Muscle of leg (tissue), 11 donors: Measurements from ENCODE around the gene METAP1D. TPM values are rescaled to one million over a fixed set of nuclear protein-coding genes. Genes with fewer than 3 reads are reported as not detected.

Experiments
- DNase-seq: peaks from one replicate; pipeline ENCODE4 v3.0.0; 2013
- H3K27ac ChIP-seq: one replicate; pipeline ENCODE4 v1.5.1; 2013; ENCODE audit warnings: mild to moderate bottlenecking, low read length, control low read depth
- H3K27me3 ChIP-seq: one replicate; pipeline ENCODE4 v1.6.1; 2013; ENCODE audit warnings: low read length; ENCODE audit not compliant: control insufficient read depth, insufficient read depth
- H3K36me3 ChIP-seq: one replicate; pipeline ENCODE4 v1.6.1; 2013; ENCODE audit warnings: low read length; ENCODE audit not compliant: control insufficient read depth, insufficient read depth
- H3K4me1 ChIP-seq: one replicate; pipeline ENCODE4 v1.6.1; 2013; ENCODE audit warnings: low read length; ENCODE audit not compliant: control insufficient read depth, insufficient read depth
- H3K4me3 ChIP-seq: one replicate; pipeline ENCODE4 v1.5.1; 2013; ENCODE audit warnings: low read length, control low read depth
- H3K9me3 ChIP-seq: replicated peaks from 2 replicates; pipeline ENCODE4 v1.6.1; 2013; ENCODE audit warnings: low read depth, low read length; ENCODE audit not compliant: control insufficient read depth
- WGBS: methylation state at CpG from one replicate; pipeline ENCODE4 v1.1.5; 2013; ENCODE audit warnings: missing lambda C conversion rate; ENCODE audit not compliant: insufficient coverage; 5-methylcytosine and 5-hydroxymethylcytosine counted together
- polyA plus RNA-seq, 8 donors: library from polyadenylated mRNA; unstranded; fragments of 120-200 nt; gene quantifications; one replicate each; pipeline versions ENCODE4 v1.2.1 to v1.2.3, GENCODE V29; 2013; ENCODE audit warnings: inconsistent platforms in 1 of 8, low replicate concordance in 1 of 8; ENCODE audit not compliant: insufficient read length in 8 of 8, insufficient read depth in 1 of 8
- total RNA-seq: library from RNA; stranded (reverse); fragments of 120-200 nt; gene quantifications from one replicate; pipeline ENCODE4 v1.2.4, GENCODE V29; 2013

METAP1D gene
- total and polyA plus RNA-seq, 9 donors: 7.8 to 16.0 (median 9.8) TPM

DNA sequence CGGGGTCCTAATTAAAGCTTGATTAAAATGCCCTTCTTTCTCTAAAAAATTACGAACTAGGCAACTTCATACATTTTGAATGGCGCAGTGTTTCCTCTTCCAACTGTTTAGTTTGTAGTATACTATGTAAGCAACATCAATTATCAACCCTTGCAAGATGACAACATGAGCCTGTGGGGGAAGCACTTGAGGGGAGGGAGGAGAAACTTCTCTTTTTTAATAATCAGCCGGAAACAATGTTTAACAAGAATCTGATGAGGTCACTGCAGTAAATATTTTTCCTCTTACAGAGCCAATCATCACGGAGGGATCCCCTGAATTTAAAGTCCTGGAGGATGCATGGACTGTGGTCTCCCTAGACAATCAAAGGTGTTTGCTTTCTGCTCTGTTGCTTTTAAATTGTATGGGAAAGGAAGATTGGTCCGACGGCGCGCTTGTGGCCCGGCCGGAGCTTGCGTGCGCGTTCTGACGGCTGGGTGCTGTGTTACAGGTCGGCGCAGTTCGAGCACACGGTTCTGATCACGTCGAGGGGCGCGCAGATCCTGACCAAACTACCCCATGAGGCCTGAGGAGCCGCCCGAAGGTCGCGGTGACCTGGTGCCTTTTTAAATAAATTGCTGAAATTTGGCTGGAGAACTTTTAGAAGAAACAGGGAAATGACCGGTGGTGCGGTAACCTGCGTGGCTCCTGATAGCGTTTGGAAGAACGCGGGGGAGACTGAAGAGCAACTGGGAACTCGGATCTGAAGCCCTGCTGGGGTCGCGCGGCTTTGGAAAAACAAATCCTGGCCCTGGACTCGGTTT lies 80.3 kb downstream of the METAP1D start:
- 37% methylated on average over 32 of the region's 38 CpGs for WGBS
- H3K9me3 ChIP-seq: no peaks in the 10 kb centered on the region
- H3K4me1 ChIP-seq: peaks cover 26% of the 10 kb centered on the region
- H3K27ac ChIP-seq: no peak overlapping the region
- DNase-seq: peak; percentile 1
- H3K27me3 ChIP-seq: peaks cover 69% of the 10 kb centered on the region
- no peaks in the 10 kb centered on the region for H3K36me3 ChIP-seq
- H3K4me3 ChIP-seq: no peak overlapping the region

DNA sequence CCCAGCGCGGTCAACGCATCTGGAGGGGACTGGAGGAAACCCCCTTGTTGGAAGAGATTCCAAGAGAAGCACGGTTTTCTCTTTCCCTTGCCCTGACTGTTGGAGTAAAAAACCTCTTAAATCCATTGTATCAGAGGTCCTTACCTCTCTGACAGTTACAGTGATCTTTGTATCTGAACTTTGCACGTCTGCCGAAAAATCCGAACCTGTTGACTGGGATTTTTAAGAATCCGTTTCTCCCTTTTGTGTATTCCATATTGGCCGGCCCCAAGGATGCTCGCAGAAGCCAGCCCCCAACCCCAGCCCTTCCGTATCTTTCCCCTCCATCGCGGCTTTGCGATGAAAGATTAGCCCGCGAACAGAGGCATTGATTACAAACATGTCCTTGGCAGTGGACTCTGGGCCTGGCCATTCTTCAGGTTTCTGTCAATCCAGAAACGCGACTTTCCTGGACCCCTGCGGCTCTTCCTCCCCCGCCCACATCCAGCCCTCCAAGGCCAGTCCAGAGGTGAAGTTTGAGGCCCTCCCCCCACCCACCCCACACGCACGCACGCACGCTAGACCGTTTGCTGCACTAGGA lies 81.0 kb downstream of the METAP1D start:
- Histone ChIP-seq H3K27me3 (peaks cover 74% of the 10 kb centered on the region), H3K9me3 (no peaks in the 10 kb centered on the region), H3K4me3 (no peak overlapping the region), H3K27ac (no peak overlapping the region), H3K4me1 (peaks cover 32% of the 10 kb centered on the region), H3K36me3 (no peaks in the 10 kb centered on the region)
- 17% methylated on average over 19 of the region's 25 CpGs for WGBS
- DNase-seq: peak; percentile 3

DNA sequence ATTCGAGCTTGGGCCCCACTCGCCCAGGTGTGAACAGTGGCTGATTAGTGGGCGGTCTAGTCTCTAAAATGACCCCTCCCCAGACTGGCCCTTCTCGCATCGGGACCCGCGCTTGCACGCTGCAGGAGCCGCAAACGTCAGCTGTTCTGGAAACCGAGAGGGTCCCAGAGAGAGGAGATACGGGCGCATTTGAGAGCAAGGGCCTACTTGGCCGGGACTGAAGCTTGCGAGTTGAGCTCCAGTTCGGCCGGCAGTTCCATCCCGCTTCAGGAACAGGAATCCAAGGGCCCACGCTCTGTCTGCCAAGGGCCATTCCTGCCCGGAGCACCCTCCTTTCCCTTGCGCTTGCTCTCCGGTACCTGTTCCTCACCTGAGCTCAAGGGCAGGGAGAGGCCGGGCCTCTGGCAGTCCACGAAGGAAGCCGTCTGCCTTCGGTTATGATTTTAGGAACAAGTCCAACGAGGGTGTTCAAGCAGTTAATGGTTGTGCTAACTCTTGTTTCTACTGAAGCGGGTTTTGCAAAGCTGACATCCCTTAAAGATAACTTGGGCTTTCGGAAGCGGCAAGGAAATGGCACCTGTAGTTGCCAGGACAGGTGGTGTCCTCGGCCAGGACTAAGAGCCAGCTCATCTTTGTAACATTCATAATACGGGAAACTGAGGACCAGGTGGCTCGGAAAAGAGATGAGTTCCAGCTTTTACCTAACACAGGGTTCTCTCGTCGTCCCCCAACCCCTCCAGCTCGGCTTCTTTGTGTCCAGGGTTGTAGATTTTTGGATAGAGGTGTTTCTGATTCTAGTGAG lies 81.7 kb downstream of the METAP1D start:
- Histone ChIP-seq H3K27ac (no peak overlapping the region), H3K27me3 (peaks cover 81% of the 10 kb centered on the region), H3K4me1 (peaks cover 39% of the 10 kb centered on the region), H3K36me3 (no peaks in the 10 kb centered on the region), H3K9me3 (no peaks in the 10 kb centered on the region), H3K4me3 (no peak overlapping the region)
- 6% methylated on average over 31 of the region's 36 CpGs for WGBS
- peak; percentile 13 for DNase-seq

- Histone ChIP-seq H3K36me3 (no peaks in the 10 kb centered on the region), H3K27ac (no peak overlapping the region), H3K9me3 (no peaks in the 10 kb centered on the region), H3K4me3 (no peak overlapping the region), H3K4me1 (peaks cover 47% of the 10 kb centered on the region), H3K27me3 (peaks cover 90% of the 10 kb centered on the region)
- peak; percentile 7 for DNase-seq
- WGBS: 10% methylated on average over 8 of the region's 14 CpGs
Measured at GRCh38 chr2:172082105-172082943, 82.6 kb downstream of the METAP1D start.

DNA sequence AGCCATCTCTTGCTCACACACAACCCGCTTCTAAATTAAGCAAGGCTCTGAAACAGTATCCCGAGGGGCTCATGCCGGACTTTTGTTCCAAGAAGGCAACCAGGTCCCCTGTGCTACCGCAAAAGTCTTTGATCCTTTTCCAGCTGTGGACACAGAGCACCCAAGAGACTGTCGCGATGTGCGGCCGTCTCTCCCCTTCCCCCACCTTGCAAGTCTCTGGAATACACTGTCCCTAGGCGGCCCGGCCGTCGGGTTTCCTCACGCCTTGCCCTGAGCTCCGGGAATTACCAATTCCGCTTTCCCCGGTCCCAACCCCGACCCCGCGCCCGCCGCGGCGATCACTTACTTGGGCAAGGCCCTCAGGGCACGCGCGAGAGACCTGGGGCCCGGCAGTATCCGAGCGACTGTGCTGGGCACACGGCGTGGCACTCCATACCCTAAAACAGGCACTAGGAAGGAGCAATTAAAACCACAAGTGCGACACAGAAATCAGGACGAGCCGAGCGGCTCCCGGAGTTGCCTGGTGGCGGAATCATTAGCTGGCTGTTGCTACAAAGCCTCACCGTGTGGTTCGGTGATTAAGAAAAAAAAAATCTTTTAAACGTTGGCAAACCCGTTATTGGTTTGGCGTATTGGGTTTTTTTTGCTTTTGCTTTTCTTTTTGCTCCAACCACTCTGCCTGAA lies 83.3 kb downstream of the METAP1D start:
- DNase-seq: peak; percentile 18
- H3K4me3 ChIP-seq: no peak overlapping the region
- WGBS: 5% methylated on average over 38 of the region's 42 CpGs
- H3K4me1 ChIP-seq: peaks cover 54% of the 10 kb centered on the region
- H3K27me3 ChIP-seq: peaks cover 97% of the 10 kb centered on the region
- no peaks in the 10 kb centered on the region for H3K9me3 ChIP-seq
- no peak overlapping the region for H3K27ac ChIP-seq
- H3K36me3 ChIP-seq: no peaks in the 10 kb centered on the region

DNA sequence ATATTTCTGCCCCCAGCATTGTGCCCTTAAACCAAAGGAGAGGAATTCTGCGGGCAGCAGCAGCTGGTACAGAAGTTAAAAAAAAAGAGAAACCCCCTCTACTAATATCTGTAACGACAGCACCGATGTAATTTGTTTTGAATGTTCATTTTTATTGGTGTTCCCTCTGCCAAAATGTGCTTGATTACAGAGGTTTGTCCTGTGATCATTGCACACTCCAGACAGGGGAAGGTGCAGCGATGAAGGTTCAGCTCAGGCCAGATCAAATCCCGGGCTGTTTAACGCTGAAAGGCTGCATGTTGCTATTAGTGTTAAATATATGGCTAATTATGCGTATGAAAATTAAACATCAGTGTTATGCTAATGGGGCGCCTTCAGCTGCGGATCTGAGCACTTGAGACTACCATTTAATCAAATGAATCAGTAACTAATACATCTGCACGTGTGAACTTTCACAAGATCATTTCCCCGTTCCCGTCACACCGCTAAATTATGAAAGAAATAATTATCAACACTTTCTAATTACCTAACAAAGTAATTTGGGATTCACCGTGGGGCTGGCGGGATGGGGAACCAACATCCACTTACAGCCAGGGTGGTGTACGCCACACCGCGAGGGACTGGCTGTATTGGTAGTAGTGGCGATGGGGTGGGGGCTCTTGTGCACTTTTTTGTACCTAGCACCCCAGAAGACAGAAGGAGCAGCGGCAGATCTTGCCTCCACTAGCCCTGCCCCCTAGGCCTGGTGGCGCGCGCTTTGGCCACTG lies 84.1 kb downstream of the METAP1D start:
- Histone ChIP-seq H3K27ac (no peak overlapping the region), H3K9me3 (no peaks in the 10 kb centered on the region), H3K4me3 (no peak overlapping the region), H3K27me3 (peaks cover 99% of the 10 kb centered on the region), H3K36me3 (no peaks in the 10 kb centered on the region), H3K4me1 (peaks cover 56% of the 10 kb centered on the region)
- peak; percentile 11 for DNase-seq
- 6% methylated on average over 8 of the region's 23 CpGs for WGBS

GRCh38 chr2:172084395-172084644 lies 84.6 kb downstream of the METAP1D start:
- Histone ChIP-seq H3K27ac (no peak overlapping the region), H3K4me1 (peaks cover 56% of the 10 kb centered on the region), H3K4me3 (peak overlapping the region; percentile 44), H3K36me3 (no peaks in the 10 kb centered on the region), H3K27me3 (peaks cover 99% of the 10 kb centered on the region), H3K9me3 (no peaks in the 10 kb centered on the region)
- WGBS: under 1% methylated on average over 17 of the region's 17 CpGs
- DNase-seq: no peak

GRCh38 chr2:172084645-172085459 lies 85.1 kb downstream of the METAP1D start:
- H3K36me3 ChIP-seq: no peaks in the 10 kb centered on the region
- H3K4me1 ChIP-seq: peaks cover 56% of the 10 kb centered on the region
- H3K9me3 ChIP-seq: no peaks in the 10 kb centered on the region
- peak; percentile 90 for DNase-seq
- peaks cover 100% of the 10 kb centered on the region for H3K27me3 ChIP-seq
- under 1% methylated on average over 75 of the region's 76 CpGs for WGBS
- H3K4me3 ChIP-seq: peak overlapping the region; percentile 44
- no peak overlapping the region for H3K27ac ChIP-seq
